Peyer's patch (tissue), 4 donors: ENCODE results near the gene VWC2L.

ENCODE experiments used
- POLR2A ChIP-seq, 2 donors: fragments of 450-650 bp; IDR thresholded peaks; one replicate each; pipeline ENCODE4 v1.5.1; 2017; ENCODE audit warnings: antibody characterized with exemption in 2 of 2, mild to moderate bottlenecking in 2 of 2, moderate library complexity in 2 of 2
- TF ChIP-seq, protein P1 (sequence below), 6 experiments: fragments of 450-650 bp in 4 of 6; fragments of 200-600 bp in 2 of 6; sonication (generic) in 1 of 6; IDR thresholded peaks; one replicate each; pipeline ENCODE4 v1.5.1; 2017 to 2019; ENCODE audit warnings: antibody characterized with exemption in 6 of 6, mild to moderate bottlenecking in 3 of 6, moderate library complexity in 1 of 6

DNA sequence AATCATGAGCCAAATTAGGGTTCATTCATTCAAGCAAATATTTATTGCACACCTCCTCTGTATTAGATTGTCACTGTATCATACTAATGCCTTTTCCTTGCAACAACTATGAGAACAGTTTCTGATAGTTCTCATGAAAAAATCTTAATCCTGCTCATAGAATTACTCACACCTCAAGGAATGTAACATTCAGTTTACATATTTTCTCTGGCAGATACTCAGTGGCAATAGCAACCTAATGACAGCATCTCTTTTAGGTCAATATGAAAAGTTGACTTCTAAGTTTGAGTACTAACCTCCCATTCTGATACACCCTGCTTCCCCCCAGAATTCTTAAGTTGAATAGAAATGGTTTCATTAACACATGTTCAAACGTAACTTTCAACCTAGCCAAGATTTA, 132.0 kb downstream of the VWC2L start:
- TF ChIP-seq POLR2A (IDR thresholded peaks at IDR 0.05) = no peak
- TF ChIP-seq, protein P1, sequence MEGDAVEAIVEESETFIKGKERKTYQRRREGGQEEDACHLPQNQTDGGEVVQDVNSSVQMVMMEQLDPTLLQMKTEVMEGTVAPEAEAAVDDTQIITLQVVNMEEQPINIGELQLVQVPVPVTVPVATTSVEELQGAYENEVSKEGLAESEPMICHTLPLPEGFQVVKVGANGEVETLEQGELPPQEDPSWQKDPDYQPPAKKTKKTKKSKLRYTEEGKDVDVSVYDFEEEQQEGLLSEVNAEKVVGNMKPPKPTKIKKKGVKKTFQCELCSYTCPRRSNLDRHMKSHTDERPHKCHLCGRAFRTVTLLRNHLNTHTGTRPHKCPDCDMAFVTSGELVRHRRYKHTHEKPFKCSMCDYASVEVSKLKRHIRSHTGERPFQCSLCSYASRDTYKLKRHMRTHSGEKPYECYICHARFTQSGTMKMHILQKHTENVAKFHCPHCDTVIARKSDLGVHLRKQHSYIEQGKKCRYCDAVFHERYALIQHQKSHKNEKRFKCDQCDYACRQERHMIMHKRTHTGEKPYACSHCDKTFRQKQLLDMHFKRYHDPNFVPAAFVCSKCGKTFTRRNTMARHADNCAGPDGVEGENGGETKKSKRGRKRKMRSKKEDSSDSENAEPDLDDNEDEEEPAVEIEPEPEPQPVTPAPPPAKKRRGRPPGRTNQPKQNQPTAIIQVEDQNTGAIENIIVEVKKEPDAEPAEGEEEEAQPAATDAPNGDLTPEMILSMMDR (IDR thresholded peaks at IDR 0.05) = no peak
